Measurements from ENCODE around the gene ZBTB5.

DNA sequence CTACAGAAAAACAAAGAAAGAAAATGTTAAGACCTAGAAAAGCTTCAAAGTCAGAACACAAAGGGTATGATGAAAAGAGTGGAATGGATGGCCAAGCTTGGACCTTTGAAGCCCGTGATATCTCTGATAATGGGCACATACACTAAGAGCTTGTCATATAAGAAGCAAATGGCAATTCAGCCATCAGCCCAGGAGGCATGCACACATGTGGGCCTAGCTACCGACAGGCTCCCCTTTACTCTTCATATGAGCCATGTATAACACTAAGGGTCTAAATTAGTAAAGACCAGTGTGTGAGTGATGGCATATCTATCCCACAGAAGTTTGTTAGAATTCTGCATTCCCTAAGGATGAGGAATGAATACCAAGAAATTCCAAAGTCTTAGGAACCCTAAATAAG lies 22.7 kb downstream of the ZBTB5 start:
- TF ChIP-seq, protein P1, sequence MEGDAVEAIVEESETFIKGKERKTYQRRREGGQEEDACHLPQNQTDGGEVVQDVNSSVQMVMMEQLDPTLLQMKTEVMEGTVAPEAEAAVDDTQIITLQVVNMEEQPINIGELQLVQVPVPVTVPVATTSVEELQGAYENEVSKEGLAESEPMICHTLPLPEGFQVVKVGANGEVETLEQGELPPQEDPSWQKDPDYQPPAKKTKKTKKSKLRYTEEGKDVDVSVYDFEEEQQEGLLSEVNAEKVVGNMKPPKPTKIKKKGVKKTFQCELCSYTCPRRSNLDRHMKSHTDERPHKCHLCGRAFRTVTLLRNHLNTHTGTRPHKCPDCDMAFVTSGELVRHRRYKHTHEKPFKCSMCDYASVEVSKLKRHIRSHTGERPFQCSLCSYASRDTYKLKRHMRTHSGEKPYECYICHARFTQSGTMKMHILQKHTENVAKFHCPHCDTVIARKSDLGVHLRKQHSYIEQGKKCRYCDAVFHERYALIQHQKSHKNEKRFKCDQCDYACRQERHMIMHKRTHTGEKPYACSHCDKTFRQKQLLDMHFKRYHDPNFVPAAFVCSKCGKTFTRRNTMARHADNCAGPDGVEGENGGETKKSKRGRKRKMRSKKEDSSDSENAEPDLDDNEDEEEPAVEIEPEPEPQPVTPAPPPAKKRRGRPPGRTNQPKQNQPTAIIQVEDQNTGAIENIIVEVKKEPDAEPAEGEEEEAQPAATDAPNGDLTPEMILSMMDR (IDR thresholded peaks at IDR 0.05; ENCODE audit: borderline replicate concordance, extremely low read depth, low read length, poor library complexity, severe bottlenecking), result no peak
- TF ChIP-seq EZH2 (IDR thresholded peaks at IDR 0.05; ENCODE audit: borderline replicate concordance, low read depth, low read length, severe bottlenecking), result no peak

All from DND-41 (cell line).